ENCODE data around the gene CFAP57. TPM values are rescaled to one million over a fixed set of nuclear protein-coding genes. Genes with fewer than 3 reads are reported as not detected.

CFAP57 gene
- total and polyA plus RNA-seq, 12 donors, result 0.09 to 0.35 (median 0.16) TPM; not detected in 5

GRCh38 chr1:43288785-43289706 lies 116.9 kb downstream of the CFAP57 start:
- DNase-seq (no peak), ATAC-seq (no peak)
- intact Hi-C loops (cut with DNase I), result no loop called here
- TF ChIP-seq CTCF (IDR thresholded peaks at IDR 0.05), result no peak
- Histone ChIP-seq H3K27ac (no peak overlapping the region), H3K4me1 (peaks cover 0 to 25% (median 7%) of the 10 kb centered on the region in 9 donors), H3K27me3 (no peaks in the 10 kb centered on the region), H3K9me3 (no peaks in the 10 kb centered on the region), H3K36me3 (no peaks in the 10 kb centered on the region), H3K4me3 (no peak overlapping the region)
- WGBS, 2 donors, result 60 to 67% methylated on average over 12 of the region's 12 CpGs

- 83 to 86% methylated on average over 7 of the region's 7 CpGs for WGBS, 2 donors
- DNase-seq, result no peak
- Histone ChIP-seq H3K9me3 (no peaks in the 10 kb centered on the region), H3K36me3 (no peaks in the 10 kb centered on the region), H3K4me3 (no peak overlapping the region), H3K4me1 (peaks cover 11 to 56% (median 28%) of the 10 kb centered on the region in 9 donors), H3K27me3 (no peaks in the 10 kb centered on the region), H3K27ac (no peak overlapping the region)
- TF ChIP-seq CTCF (IDR thresholded peaks at IDR 0.05), result no peak
- ATAC-seq, result no peak
- intact Hi-C loops (cut with DNase I), result no loop called here
These were observed 120.1 kb downstream of the CFAP57 start for GRCh38 chr1:43292216-43292615.

- intact Hi-C loops (cut with DNase I), result no loop called here
- H3K36me3 ChIP-seq, result no peaks in the 10 kb centered on the region
- H3K27me3 ChIP-seq, result no peaks in the 10 kb centered on the region
- peak overlapping the region in 2 of 10 donors; percentile 84 to 86 for H3K27ac ChIP-seq
- WGBS, 2 donors, result 65 to 75% methylated on average over 5 of the region's 5 CpGs
- no peak for TF ChIP-seq CTCF (IDR thresholded peaks at IDR 0.05)
- ATAC-seq (no peak), DNase-seq (no peak)
- no peak overlapping the region for H3K4me3 ChIP-seq
- H3K4me1 ChIP-seq, result peaks cover 11 to 60% (median 28%) of the 10 kb centered on the region in 9 donors
- no peaks in the 10 kb centered on the region for H3K9me3 ChIP-seq
These were observed 120.5 kb downstream of the CFAP57 start for GRCh38 chr1:43292679-43293078.

GRCh38 chr1:43293176-43293575 lies 121.0 kb downstream of the CFAP57 start:
- no peak overlapping the region for H3K4me3 ChIP-seq
- no peak for TF ChIP-seq CTCF (IDR thresholded peaks at IDR 0.05)
- H3K9me3 ChIP-seq, result no peaks in the 10 kb centered on the region
- no peaks in the 10 kb centered on the region for H3K36me3 ChIP-seq
- no peaks in the 10 kb centered on the region for H3K27me3 ChIP-seq
- DNase-seq (no peak), ATAC-seq (no peak)
- intact Hi-C loops (cut with DNase I), result no loop called here
- H3K27ac ChIP-seq, result peak overlapping the region in 5 of 10 donors; percentile 71 to 86 (median 77)
- WGBS, 2 donors, result 78 to 88% methylated on average over 2 of the region's 2 CpGs
- peaks cover 11 to 63% (median 28%) of the 10 kb centered on the region in 9 donors for H3K4me1 ChIP-seq
